Retinal pigment epithelial cell (primary cell): ENCODE results near the gene E2F1.
A peak's percentile ranks its signal among the peaks of the same experiment; 100 is the strongest.

ENCODE experiments used
- DNase-seq: peaks from one replicate; pipeline ENCODE4 v3.0.0-alpha.2; 2010; ENCODE audit warnings: low read depth
- H3K4me3 ChIP-seq: 2 replicates; pipeline ENCODE4 v1.5.1; 2011; ENCODE audit warnings: mild to moderate bottlenecking, low read length, control low read depth, moderate library complexity
- CTCF ChIP-seq: conservative IDR thresholded peaks from 2 replicates; pipeline ENCODE4 v1.5.1; 2011; ENCODE audit warnings: low read depth, low read length, control low read depth, inconsistent platforms

E2F1 gene

DNA sequence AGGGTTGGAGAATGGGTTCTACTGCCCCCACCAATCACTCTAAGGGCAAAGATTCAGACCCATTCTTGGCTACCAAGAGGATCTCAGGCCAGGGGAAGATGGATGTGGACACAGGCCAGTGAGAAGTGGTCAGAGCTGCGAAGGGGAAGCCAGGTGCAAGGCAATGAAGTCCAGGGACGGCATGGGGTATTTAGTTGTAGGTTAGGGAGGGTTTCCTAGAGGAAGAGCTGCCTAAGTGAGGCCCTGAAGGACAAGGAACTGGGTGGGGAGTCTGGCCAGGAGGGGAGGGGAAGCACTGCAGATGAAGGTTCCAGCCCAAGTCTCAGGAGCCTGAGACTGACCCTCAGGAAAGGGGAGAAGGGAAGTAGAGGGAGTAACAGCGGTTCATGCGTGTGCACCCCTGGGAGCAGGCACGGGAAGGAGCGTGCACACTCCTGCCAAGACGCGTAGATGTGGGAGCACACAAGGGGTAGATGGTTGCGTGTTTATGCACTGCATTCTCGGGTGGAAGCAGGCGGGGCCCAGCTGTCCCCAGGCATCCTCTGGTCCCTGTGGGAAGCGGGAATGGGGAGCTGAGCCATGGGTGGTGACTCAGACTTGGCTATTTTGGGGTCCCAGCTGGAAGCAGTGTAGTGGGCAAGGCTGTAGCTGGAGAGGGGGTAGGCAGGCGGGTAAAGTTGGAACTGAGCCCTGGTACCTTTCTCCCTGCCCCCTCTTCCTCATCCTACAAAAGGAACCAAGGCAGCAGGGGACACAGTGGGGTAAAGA is 16.1 kb downstream of the E2F1 start:
- TF ChIP-seq CTCF, result no peak
- no peak for DNase-seq

DNA sequence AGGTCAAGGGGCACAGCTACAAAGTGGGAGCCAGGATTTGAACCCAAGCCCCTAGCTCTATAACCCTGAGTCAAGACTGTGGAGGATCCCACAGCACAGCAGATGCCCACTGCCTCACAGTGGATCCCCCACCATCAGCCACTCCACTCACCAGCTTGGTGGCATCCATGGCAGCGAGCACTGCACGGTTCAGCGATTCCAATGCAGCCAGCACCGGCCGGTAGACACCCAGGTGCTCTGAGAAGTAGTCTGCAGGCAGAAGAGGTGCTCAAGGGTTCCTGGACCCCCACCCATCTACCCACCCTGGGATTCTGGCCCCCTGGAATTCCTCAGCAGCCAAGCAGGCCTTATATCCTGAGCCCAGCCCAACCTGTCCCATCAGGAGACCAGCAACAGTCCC is 17.0 kb downstream of the E2F1 start:
- no peak for DNase-seq
- no peak overlapping the region for H3K4me3 ChIP-seq
- no peak for TF ChIP-seq CTCF

More for the DNA sequence above, 16.1 kb downstream of the E2F1 start:
- H3K4me3 ChIP-seq, result no peak overlapping the region

DNA sequence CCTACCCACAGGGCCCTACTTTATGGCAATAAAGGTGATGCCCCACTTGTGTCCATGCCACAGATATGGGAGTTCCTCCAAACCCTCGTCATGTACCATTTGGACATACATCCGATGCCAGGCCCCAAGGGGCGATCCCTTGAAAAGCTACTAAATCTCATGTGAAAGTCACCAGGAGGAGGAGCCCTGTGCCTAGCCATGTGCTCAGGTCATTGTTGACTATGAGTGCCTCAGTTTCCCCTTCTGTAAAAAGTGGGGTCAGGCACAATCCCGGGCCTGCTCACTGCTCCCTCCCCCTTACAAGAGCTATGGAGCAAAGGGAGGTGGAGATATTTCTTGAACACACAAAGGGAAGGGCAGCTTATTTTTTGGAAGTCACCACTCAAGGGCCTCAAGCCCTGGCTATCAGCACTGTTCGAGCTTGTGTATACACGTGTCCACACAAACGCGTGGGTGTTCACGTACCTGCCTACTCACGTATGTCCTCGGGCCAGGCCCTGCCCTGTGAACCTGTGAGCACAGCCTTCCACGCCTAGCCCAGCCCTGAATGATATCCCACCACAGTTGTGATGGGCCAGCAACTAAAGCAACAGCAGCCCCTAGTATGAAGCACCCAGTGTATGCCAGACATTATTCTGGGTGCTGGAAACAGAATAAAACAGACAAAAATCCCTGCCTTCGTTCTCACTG is 17.6 kb downstream of the E2F1 start:
- no peak overlapping the region for H3K4me3 ChIP-seq
- DNase-seq, result no peak
- no peak for TF ChIP-seq CTCF

DNA sequence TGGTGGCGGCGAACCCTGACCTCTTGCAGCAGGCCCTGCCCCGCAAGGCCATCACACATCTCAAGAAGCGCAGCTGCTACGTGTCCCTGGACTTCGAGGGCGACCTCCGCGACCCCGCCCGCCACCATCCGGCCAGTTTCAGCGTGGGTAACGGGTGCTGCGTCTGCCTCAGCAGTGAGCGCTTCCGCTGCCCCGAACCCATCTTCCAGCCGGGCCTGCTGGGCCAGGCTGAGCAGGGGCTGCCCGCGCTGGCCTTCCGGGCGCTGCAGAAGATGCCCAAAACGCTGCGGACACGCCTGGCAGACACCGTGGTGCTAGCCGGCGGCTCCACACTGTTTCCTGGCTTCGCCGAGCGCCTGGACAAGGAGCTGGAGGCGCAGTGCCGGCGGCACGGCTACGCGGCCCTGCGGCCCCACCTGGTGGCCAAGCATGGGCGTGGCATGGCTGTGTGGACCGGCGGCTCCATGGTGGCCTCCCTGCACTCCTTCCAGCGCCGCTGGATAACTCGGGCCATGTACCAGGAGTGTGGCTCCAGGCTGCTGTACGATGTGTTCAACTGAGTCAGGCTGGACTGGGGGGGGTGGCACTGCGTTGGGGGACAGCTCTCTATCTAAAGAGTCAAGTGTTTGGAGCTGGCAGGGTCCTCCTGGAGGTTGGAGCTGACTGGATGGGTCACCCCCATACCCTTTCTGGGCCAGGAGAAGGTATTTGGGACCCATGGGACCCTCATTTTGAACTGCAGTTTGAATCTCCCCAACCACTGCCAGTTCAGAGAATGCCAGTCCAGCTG is 18.3 kb downstream of the E2F1 start:
- TF ChIP-seq CTCF, result peak; percentile 92

DNA sequence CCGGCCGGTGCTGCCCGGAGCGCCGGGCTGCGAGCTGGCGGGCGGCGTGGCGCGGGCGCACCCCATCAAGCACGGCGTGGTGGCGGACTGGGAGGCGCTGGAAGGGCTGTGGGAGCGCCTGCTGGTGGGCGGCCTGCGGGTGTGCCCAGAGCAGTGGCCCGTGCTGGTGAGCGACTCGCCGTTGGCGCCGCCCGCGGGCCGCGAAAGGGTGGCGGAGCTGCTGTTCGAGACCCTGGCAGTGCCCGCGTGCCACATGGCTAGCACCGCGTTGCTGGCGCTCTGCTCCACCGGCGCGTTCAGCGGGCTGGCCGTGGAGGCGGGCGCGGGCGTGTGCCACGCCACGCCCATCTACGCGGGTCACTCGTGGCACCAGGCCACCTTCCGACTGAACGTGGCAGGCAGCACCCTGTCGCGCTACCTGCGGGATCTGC is 18.9 kb downstream of the E2F1 start:
- TF ChIP-seq CTCF, result peak; percentile 3
- no peak for DNase-seq
- H3K4me3 ChIP-seq, result peak overlapping the region; percentile 45

More for the DNA sequence above, 18.3 kb downstream of the E2F1 start:
- no peak for DNase-seq
- H3K4me3 ChIP-seq, result peak overlapping the region; percentile 41

GRCh38 chr20:33666293-33667244 is 19.6 kb downstream of the E2F1 start, which contains the start of gene ACTL10:
ACTL10 (plus strand) TSS chr20:33666943; CDS start chr20:33667498, 555 bp downstream.
- peak within 1 kb of the TSS; percentile 45 for H3K4me3 ChIP-seq
- TF ChIP-seq CTCF, result peak; percentile 42
- DNase-seq, result peak; percentile 90
